CD4-positive, alpha-beta memory T cell (primary cell): ENCODE data around the gene KCNJ15. TPM values are rescaled to one million over a fixed set of nuclear protein-coding genes. Genes with fewer than 3 reads are reported as not detected.
A peak's percentile ranks its signal among the peaks of the same experiment; 100 is the strongest.

Experiments used
- CTCF ChIA-PET: fragments of 350-600 bp; sonication (Branson Sonifier 250); formaldehyde crosslinking; loops from one replicate; lab custom pipeline; 2021; ENCODE audit warnings: inconsistent platforms; ENCODE audit not compliant: partially characterized antibody; lab: Charles Lee
- POLR2A ChIA-PET: fragments of 350-600 bp; sonication (Branson Sonifier 250); formaldehyde crosslinking; loops from one replicate; lab custom pipeline; 2021; ENCODE audit not compliant: partially characterized antibody; lab: Charles Lee
- DNase-seq, 5 donors: peaks; one replicate each; pipeline versions ENCODE4 v3.0.0 to v3.0.0-alpha.2; 2020 to 2022; ENCODE audit warnings: mixed read lengths in 1 of 5
- H3K27ac ChIP-seq: one replicate; pipeline ENCODE4 v1.7.0; 2013; ENCODE audit warnings: low read depth, low read length
- H3K27me3 ChIP-seq: 2 replicates; pipeline ENCODE4 v1.7.0; 2013; ENCODE audit warnings: mild to moderate bottlenecking, low read length, moderate library complexity; ENCODE audit not compliant: insufficient read depth
- H3K36me3 ChIP-seq: 2 replicates; pipeline ENCODE4 v1.7.0; 2013; ENCODE audit warnings: mild to moderate bottlenecking, low read length, moderate library complexity; ENCODE audit not compliant: insufficient read depth
- H3K4me1 ChIP-seq: 2 replicates; pipeline ENCODE4 v1.7.0; 2013; ENCODE audit warnings: mild to moderate bottlenecking, low read length, moderate library complexity; ENCODE audit not compliant: insufficient read depth
- H3K4me3 ChIP-seq, 2 donors: one replicate each; pipeline ENCODE4 v1.7.0; 2013; ENCODE audit warnings: low read length in 2 of 2, mild to moderate bottlenecking in 1 of 2
- H3K9me3 ChIP-seq, 2 donors: one replicate each; pipeline ENCODE4 v1.7.0; 2013; ENCODE audit warnings: low read length in 2 of 2, control low read depth in 1 of 2; ENCODE audit not compliant: control insufficient read depth in 1 of 2
- H3K27ac Mint-ChIP-seq, 7 donors: one replicate each; pipeline ENCODE4 v1.8.0; 2020 to 2021; ENCODE audit warnings: mixed read lengths in 7 of 7, mild to moderate bottlenecking in 6 of 7, inconsistent platforms in 3 of 7, moderate library complexity in 3 of 7
- H3K27me3 Mint-ChIP-seq, 2 donors: one replicate each; pipeline ENCODE4 v1.8.0; 2020 to 2021; ENCODE audit warnings: mixed read lengths in 2 of 2
- H3K36me3 Mint-ChIP-seq, 2 donors: one replicate each; pipeline ENCODE4 v1.8.0; 2020 to 2021; ENCODE audit warnings: mixed read lengths in 2 of 2, inconsistent platforms in 1 of 2, mild to moderate bottlenecking in 1 of 2
- H3K4me1 Mint-ChIP-seq, 4 donors: one replicate each; pipeline ENCODE4 v1.8.0; 2020 to 2021; ENCODE audit warnings: mixed read lengths in 4 of 4, mild to moderate bottlenecking in 1 of 4
- H3K4me3 Mint-ChIP-seq, 8 donors: one replicate each; pipeline ENCODE4 v1.8.0; 2020 to 2021; ENCODE audit warnings: mixed read lengths in 8 of 8, mild to moderate bottlenecking in 7 of 8, moderate library complexity in 6 of 8, inconsistent platforms in 3 of 8
- H3K9me3 Mint-ChIP-seq, 8 donors: one replicate each; pipeline ENCODE4 v1.8.0; 2020 to 2021; ENCODE audit warnings: mixed read lengths in 8 of 8, mild to moderate bottlenecking in 5 of 8, inconsistent platforms in 3 of 8, moderate library complexity in 1 of 8
- intact Hi-C: fragments of 100-400 bp; cut with micrococcal nuclease; formaldehyde crosslinking; loops from one replicate; pipeline ENCODE4 v1.15.1; 2023
- polyA plus RNA-seq, 2 donors: library from polyadenylated mRNA; unstranded; fragments of 300-500 nt; fragmentation: Illumina TruSeq; gene quantifications; one replicate each; pipeline ENCODE4 v1.2.3, GENCODE V29; 2021
- total RNA-seq, 2 experiments: library from RNA; stranded (reverse); gene quantifications; one replicate each; pipeline ENCODE4 v1.2.3, GENCODE V29; 2021

Gene KCNJ15
- total and polyA plus RNA-seq, 4 experiments from 2014 or later: 0.17 to 1.1 (median 0.51) TPM

GRCh38 chr21:38326899-38327298, 70.1 kb downstream of the KCNJ15 start:
- H3K4me1 ChIP-seq: peaks cover 22% of the 10 kb centered on the region
- Mint-ChIP-seq H3K4me3 (no peak overlapping the region), H3K36me3 (no peaks in the 10 kb centered on the region), H3K27ac (peak overlapping the region in 1 of 7 donors; percentile 17), H3K9me3 (peaks cover 0 to 2% (median 0%) of the 10 kb centered on the region in 8 donors), H3K27me3 (peaks cover 0 to 2% of the 10 kb centered on the region in 2 donors), H3K4me1 (peaks cover 12 to 16% (median 14%) of the 10 kb centered on the region in 4 donors)
- H3K9me3 ChIP-seq: no peaks in the 10 kb centered on the region
- no peak overlapping the region for H3K27ac ChIP-seq
- intact Hi-C loops: no loop called here
- H3K36me3 ChIP-seq: no peaks in the 10 kb centered on the region
- no peak for DNase-seq
- ChIA-PET CTCF (interaction anchor here (1.1 kb wide), 1 partner anchor 29 kb away, joined by 3 read pairs; no protein-coding TSS in a partner anchor), POLR2A (no interaction called here)
- H3K4me3 ChIP-seq: no peak overlapping the region
- H3K27me3 ChIP-seq: no peaks in the 10 kb centered on the region

DNA sequence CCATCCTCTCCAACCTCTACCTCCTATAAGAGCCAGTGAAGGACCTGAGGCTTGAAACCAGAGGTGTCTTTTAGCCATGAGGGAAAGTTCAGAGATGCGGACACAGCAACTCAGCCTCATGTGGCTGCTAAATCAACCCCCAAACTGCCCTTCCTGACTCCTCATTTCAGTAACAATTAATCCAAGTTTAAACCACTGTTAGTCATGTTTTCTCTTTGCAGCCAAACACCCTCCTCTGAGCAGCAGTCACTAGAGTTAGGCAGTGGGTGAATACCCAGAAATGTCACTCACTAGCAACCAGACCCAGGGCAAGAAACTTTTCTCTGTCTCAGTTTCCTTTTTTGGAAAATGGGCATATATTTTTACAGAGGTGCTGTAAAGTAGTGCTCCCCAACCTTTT, 71.2 kb downstream of the KCNJ15 start:
- H3K27ac Mint-ChIP-seq: no peak overlapping the region
- no peaks in the 10 kb centered on the region for H3K27me3 ChIP-seq
- CTCF ChIA-PET: interaction anchor here (1.2 to 2.1 kb wide), 2 partner anchors 24 to 106 kb away, joined by 3 to 6 read pairs; no protein-coding TSS in a partner anchor
- H3K27ac ChIP-seq: no peak overlapping the region
- H3K9me3 ChIP-seq: no peaks in the 10 kb centered on the region
- H3K27me3 Mint-ChIP-seq: peaks cover 0 to 2% of the 10 kb centered on the region in 2 donors
- no peak overlapping the region for H3K4me3 Mint-ChIP-seq
- no peak for DNase-seq
- intact Hi-C loops: no loop called here
- POLR2A ChIA-PET: no interaction called here
- no peaks in the 10 kb centered on the region for H3K36me3 ChIP-seq
- H3K4me3 ChIP-seq: no peak overlapping the region
- peaks cover 21% of the 10 kb centered on the region for H3K4me1 ChIP-seq
- H3K36me3 Mint-ChIP-seq: no peaks in the 10 kb centered on the region
- H3K9me3 Mint-ChIP-seq: peaks cover 0 to 2% (median 0%) of the 10 kb centered on the region in 8 donors
- peaks cover 12 to 15% (median 14%) of the 10 kb centered on the region in 4 donors for H3K4me1 Mint-ChIP-seq

DNA sequence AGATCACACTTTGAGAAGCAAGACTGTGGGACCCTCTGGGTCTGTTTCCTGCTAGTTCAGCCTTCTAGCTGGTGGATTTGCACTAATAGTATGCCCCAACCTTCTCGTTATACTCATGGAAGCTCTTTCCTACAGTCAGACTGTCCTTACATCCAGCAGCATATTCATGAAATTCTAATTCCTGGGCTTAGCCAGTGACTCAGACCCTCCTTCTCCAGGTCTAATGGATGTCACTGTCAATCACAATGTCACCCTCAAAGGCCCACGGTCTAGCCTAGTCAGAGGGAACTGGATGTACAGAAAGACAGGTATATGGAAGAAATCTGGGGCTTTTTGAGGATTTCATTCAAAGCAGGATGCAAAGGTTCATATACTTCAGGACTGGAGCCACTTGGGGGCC, 72.4 kb downstream of the KCNJ15 start:
- no peak for DNase-seq
- Mint-ChIP-seq H3K27me3 (peaks cover 0 to 2% of the 10 kb centered on the region in 2 donors), H3K4me3 (peak overlapping the region in 1 of 8 donors; percentile 5), H3K36me3 (no peaks in the 10 kb centered on the region), H3K27ac (no peak overlapping the region), H3K9me3 (peaks cover 0 to 2% (median 0%) of the 10 kb centered on the region in 8 donors), H3K4me1 (peaks cover 3 to 6% (median 4%) of the 10 kb centered on the region in 4 donors)
- H3K27me3 ChIP-seq: no peaks in the 10 kb centered on the region
- no peak overlapping the region for H3K27ac ChIP-seq
- H3K36me3 ChIP-seq: no peaks in the 10 kb centered on the region
- POLR2A ChIA-PET: no interaction called here
- intact Hi-C loops: no loop called here
- CTCF ChIA-PET: interaction anchor here (1.2 to 2.1 kb wide), 2 partner anchors 23 to 107 kb away, joined by 3 to 6 read pairs; no protein-coding TSS in a partner anchor
- no peaks in the 10 kb centered on the region for H3K9me3 ChIP-seq
- no peak overlapping the region for H3K4me3 ChIP-seq
- H3K4me1 ChIP-seq: peaks cover 9% of the 10 kb centered on the region

DNA sequence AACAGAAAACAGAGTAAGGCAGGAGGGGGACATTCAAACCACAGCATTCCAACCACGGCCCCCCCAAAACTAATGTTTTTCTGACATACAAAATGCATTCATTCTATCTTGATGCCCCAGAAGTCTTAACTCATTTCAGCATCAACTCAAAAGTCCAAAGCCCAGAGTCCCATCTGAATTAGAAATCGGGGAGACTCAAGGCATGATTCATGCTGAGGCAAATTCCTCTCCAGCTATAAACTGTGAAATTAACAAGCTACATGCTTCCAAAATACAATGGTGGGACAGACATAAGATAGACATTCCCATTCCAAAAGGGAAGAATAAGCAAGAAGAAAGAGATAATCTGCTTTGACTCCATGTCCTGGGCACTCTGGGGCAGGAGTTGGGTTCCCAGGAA, 73.9 kb downstream of the KCNJ15 start:
- CTCF ChIA-PET: interaction anchor here (1.3 to 1.7 kb wide), 2 partner anchors 112 to 171 kb away, joined by 4 to 6 read pairs; no protein-coding TSS in a partner anchor
- intact Hi-C loops: no loop called here
- Histone ChIP-seq H3K4me1 (no peaks in the 10 kb centered on the region), H3K27me3 (no peaks in the 10 kb centered on the region), H3K9me3 (no peaks in the 10 kb centered on the region), H3K4me3 (no peak overlapping the region), H3K36me3 (no peaks in the 10 kb centered on the region), H3K27ac (no peak overlapping the region)
- no peaks in the 10 kb centered on the region for H3K4me1 Mint-ChIP-seq
- peaks cover 0 to 2% of the 10 kb centered on the region in 2 donors for H3K27me3 Mint-ChIP-seq
- no peak overlapping the region for H3K4me3 Mint-ChIP-seq
- H3K9me3 Mint-ChIP-seq: no peaks in the 10 kb centered on the region
- POLR2A ChIA-PET: no interaction called here
- H3K36me3 Mint-ChIP-seq: no peaks in the 10 kb centered on the region
- no peak for DNase-seq
- H3K27ac Mint-ChIP-seq: no peak overlapping the region

DNA sequence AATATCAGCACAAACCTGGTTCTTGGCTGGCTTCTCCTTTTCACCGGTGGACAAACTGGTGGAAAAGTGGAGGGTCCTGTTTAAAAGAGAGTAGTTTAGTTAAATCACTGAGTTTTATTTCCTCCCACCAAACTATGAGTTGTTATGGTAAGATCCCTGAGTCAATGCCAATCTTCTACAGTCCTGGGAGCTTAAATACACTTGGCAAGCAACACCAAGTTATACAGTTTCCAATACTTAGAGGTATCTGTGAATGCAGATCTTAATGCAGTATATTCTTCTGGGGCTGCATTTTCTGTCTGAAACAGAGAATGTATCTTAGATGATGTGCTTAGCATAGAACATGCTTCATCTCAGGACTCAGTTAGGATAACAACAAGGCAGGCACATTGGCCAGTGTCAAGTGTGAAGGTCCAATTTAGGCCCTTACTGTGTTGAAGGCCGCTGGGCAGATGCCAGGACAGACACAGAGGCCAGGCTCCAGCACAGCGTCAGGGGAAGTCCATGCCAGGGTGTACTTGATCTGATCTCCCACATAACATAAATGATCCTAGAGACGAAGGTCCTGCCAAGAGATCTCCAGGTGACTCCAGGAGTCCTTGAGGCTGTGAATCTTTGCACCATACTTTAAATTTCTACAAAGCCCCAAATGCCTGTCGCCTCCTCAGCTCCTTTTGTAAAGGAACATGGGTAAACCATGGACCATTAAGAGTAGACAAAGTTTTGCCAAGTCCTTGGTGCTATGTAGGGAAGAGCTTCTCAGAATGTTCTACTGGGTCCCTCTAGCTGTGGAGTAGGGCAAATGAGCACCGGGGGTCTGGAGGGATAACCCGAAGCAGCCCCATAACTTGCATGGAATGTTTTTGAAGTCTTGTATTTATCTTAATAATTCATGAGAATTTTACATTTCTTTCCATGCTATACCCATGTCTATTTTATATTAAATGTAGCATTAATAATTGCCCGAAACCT, 76.8 kb downstream of the KCNJ15 start:
- Mint-ChIP-seq H3K36me3 (no peaks in the 10 kb centered on the region), H3K27me3 (no peaks in the 10 kb centered on the region), H3K9me3 (no peaks in the 10 kb centered on the region), H3K4me1 (no peaks in the 10 kb centered on the region), H3K4me3 (no peak overlapping the region), H3K27ac (no peak overlapping the region)
- no peak for DNase-seq
- Histone ChIP-seq H3K4me3 (no peak overlapping the region), H3K27me3 (no peaks in the 10 kb centered on the region), H3K9me3 (no peaks in the 10 kb centered on the region), H3K4me1 (no peaks in the 10 kb centered on the region), H3K27ac (no peak overlapping the region), H3K36me3 (no peaks in the 10 kb centered on the region)
- intact Hi-C loops: loop anchor here (1.0 kb wide), 1 partner anchor 114 kb away; no protein-coding TSS in a partner anchor
- ChIA-PET POLR2A (no interaction called here), CTCF (interaction anchor here (0.6 to 2.8 kb wide), 3 partner anchors 10 to 116 kb away, joined by 3 to 13 read pairs (median 7); no protein-coding TSS in a partner anchor)

DNA sequence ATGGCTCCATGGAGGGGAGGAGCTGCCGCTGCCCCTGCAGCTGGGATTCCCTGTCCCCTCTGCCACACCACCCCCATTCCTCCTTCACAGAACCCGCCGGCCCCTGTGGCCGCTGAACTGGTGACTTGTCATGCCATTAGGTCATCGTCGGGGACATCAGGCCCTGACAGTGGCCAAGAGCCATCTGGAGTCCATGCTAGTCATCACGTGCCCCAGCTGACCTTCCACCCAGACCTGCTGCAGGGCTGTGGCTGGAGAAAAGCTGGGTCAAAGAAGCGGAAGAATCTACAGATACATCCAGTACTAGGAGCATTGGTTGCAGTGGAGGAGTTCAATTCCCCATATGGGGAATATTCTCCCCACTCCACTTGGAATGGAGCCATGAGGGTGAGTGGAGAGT, 78.1 kb downstream of the KCNJ15 start:
- Histone ChIP-seq H3K27me3 (no peaks in the 10 kb centered on the region), H3K9me3 (no peaks in the 10 kb centered on the region), H3K4me1 (no peaks in the 10 kb centered on the region), H3K4me3 (no peak overlapping the region), H3K36me3 (no peaks in the 10 kb centered on the region), H3K27ac (no peak overlapping the region)
- Mint-ChIP-seq H3K27ac (no peak overlapping the region), H3K9me3 (no peaks in the 10 kb centered on the region), H3K4me1 (no peaks in the 10 kb centered on the region), H3K27me3 (no peaks in the 10 kb centered on the region), H3K4me3 (no peak overlapping the region), H3K36me3 (no peaks in the 10 kb centered on the region)
- ChIA-PET POLR2A (no interaction called here), CTCF (interaction anchor here (1.2 to 2.8 kb wide), 2 partner anchors 11 to 115 kb away, joined by 7 to 13 read pairs; no protein-coding TSS in a partner anchor)
- DNase-seq: no peak
- intact Hi-C loops: loop anchor here (1.0 kb wide), 1 partner anchor 116 kb away; no protein-coding TSS in a partner anchor

- no peak for DNase-seq
- Mint-ChIP-seq H3K4me1 (no peaks in the 10 kb centered on the region), H3K36me3 (no peaks in the 10 kb centered on the region), H3K4me3 (no peak overlapping the region), H3K27me3 (no peaks in the 10 kb centered on the region), H3K27ac (no peak overlapping the region), H3K9me3 (no peaks in the 10 kb centered on the region)
- no peaks in the 10 kb centered on the region for H3K9me3 ChIP-seq
- H3K36me3 ChIP-seq: no peaks in the 10 kb centered on the region
- POLR2A ChIA-PET: no interaction called here
- no peak overlapping the region for H3K4me3 ChIP-seq
- CTCF ChIA-PET: interaction anchor here (1.8 kb wide), 1 partner anchor 15 kb away, joined by 5 read pairs; no protein-coding TSS in a partner anchor
- no peak overlapping the region for H3K27ac ChIP-seq
- intact Hi-C loops: no loop called here
- no peaks in the 10 kb centered on the region for H3K27me3 ChIP-seq
- H3K4me1 ChIP-seq: no peaks in the 10 kb centered on the region
Observed at GRCh38 chr21:38337793-38338192, 81.0 kb downstream of the KCNJ15 start.
